HG03342 (cell line): ENCODE measurements around the gene KCNQ4.

ENCODE experiments used
- ATAC-seq: cut with Tn5 transposase; IDR thresholded peaks from one replicate; pipeline ENCODE4 v1.9.1; 2021; ENCODE audit warnings: mild to moderate bottlenecking, moderate library complexity; ENCODE audit not compliant: unreplicated experiment

KCNQ4 gene

GRCh38 chr1:40887652-40888051 is 104.1 kb downstream of the KCNQ4 start:
- ATAC-seq = no peak
